IMR-90 (cell line): Measurements from ENCODE around the gene RPA3. TPM values are rescaled to one million over a fixed set of nuclear protein-coding genes. Genes with fewer than 3 reads are reported as not detected.

Experiments used
- ATAC-seq: fragments of 200-7000 bp; cut with Tn5 transposase; 2 replicates; pipeline ENCODE4 v1.9.1; 2020; ENCODE audit warnings: low read depth, mild to moderate bottlenecking, moderate library complexity
- BruUV-seq: library from RNA; stranded (reverse); fragments of 400-500 nt; replicated peaks from 2 replicates; lab custom pipeline; 2021; lab: Mats Ljungman, UMichigan
- CTCF ChIA-PET: fragments of 300-600 bp; formaldehyde crosslinking; extraction: SDS; loops from one replicate; lab custom pipeline; 2021; ENCODE audit warnings: antibody characterized with exemption; lab: Yijun Ruan, JAX
- POLR2A ChIA-PET: fragments of 300-600 bp; sonication (Branson Sonifier 250); formaldehyde crosslinking; loops from one replicate; lab custom pipeline; 2022; ENCODE audit warnings: antibody characterized with exemption; ENCODE audit not compliant: unreplicated experiment; lab: Charles Lee
- DNase-seq: peaks from one replicate; pipeline ENCODE4 v3.0.0; 2013
- H2AFZ ChIP-seq: replicated peaks from 2 replicates; pipeline ENCODE3; 2013; ENCODE audit warnings: low read length, mild to moderate bottlenecking; ENCODE audit not compliant: poor library complexity
- H2AK5ac ChIP-seq: 2 replicates; pipeline ENCODE4 v1.6.1; 2013; ENCODE audit warnings: low read depth, low read length, inconsistent platforms
- H2AK9ac ChIP-seq: replicated peaks from 2 replicates; pipeline ENCODE3; 2013; ENCODE audit warnings: mild to moderate bottlenecking, low read depth, low read length, moderate library complexity; ENCODE audit not compliant: poor library complexity
- H2BK120ac ChIP-seq: 2 replicates; pipeline ENCODE4 v1.6.1; 2013; ENCODE audit warnings: low read depth, low read length, inconsistent platforms
- H2BK15ac ChIP-seq: 3 replicates; pipeline ENCODE4 v1.6.1; 2013; ENCODE audit warnings: low read depth, low read length, inconsistent platforms
- H2BK20ac ChIP-seq: 2 replicates; pipeline ENCODE4 v1.6.1; 2013; ENCODE audit warnings: low read depth, mild to moderate bottlenecking, inconsistent platforms, low read length, moderate library complexity
- H2BK5ac ChIP-seq: 2 replicates; pipeline ENCODE4 v1.6.1; 2013; ENCODE audit warnings: mild to moderate bottlenecking, low read depth, low read length, inconsistent platforms; ENCODE audit not compliant: poor library complexity, severe bottlenecking
- H3K14ac ChIP-seq: replicated peaks from 2 replicates; pipeline ENCODE4 v1.6.1; 2013; ENCODE audit warnings: low read depth, low read length, inconsistent platforms
- H3K18ac ChIP-seq: 2 replicates; pipeline ENCODE4 v1.6.1; 2013; ENCODE audit warnings: low read depth, low read length, control low read depth
- H3K23ac ChIP-seq: 2 replicates; pipeline ENCODE4 v1.6.1; 2013; ENCODE audit warnings: low read depth, low read length, inconsistent platforms
- H3K27ac ChIP-seq: 2 replicates; pipeline ENCODE4 v1.5.1; 2013; ENCODE audit warnings: mild to moderate bottlenecking, control low read depth, low read length; ENCODE audit not compliant: insufficient read depth
- H3K27me3 ChIP-seq: 2 replicates; pipeline ENCODE4 v1.6.1; 2013; ENCODE audit warnings: low read length; ENCODE audit not compliant: control insufficient read depth, insufficient read depth
- H3K36me3 ChIP-seq: 2 replicates; pipeline ENCODE4 v1.6.1; 2013; ENCODE audit warnings: low read length, mixed read lengths; ENCODE audit not compliant: control insufficient read depth, insufficient read depth
- H3K4ac ChIP-seq: 2 replicates; pipeline ENCODE4 v1.6.1; 2013; ENCODE audit warnings: low read depth, low read length, inconsistent platforms
- H3K4me1 ChIP-seq: 2 replicates; pipeline ENCODE4 v1.6.1; 2013; ENCODE audit warnings: low read length, mixed read lengths; ENCODE audit not compliant: control insufficient read depth, insufficient read depth
- H3K4me2 ChIP-seq: 2 replicates; pipeline ENCODE4 v1.6.1; 2013; ENCODE audit warnings: low read depth, mild to moderate bottlenecking, control low read depth, low read length, moderate library complexity
- H3K4me3 ChIP-seq: 2 replicates; pipeline ENCODE4 v1.5.1; 2013; ENCODE audit warnings: low read depth, mild to moderate bottlenecking, control low read depth, low read length, moderate library complexity; ENCODE audit not compliant: insufficient read depth
- H3K56ac ChIP-seq: 2 replicates; pipeline ENCODE4 v1.6.1; 2013; ENCODE audit warnings: low read length, inconsistent platforms; ENCODE audit not compliant: insufficient read depth; ENCODE audit errors: extremely low read depth
- H3K79me1 ChIP-seq, 2 experiments: 2 replicates each; pipeline ENCODE4 v1.6.1; 2013; ENCODE audit warnings: low read length in 2 of 2, inconsistent platforms in 1 of 2, low read depth in 1 of 2
- H3K9ac ChIP-seq: 2 replicates; pipeline ENCODE4 v1.6.1; 2013; ENCODE audit warnings: low read depth, low read length, control low read depth
- H3K9me1 ChIP-seq: 2 replicates; pipeline ENCODE4 v1.6.1; 2013; ENCODE audit warnings: low read length, inconsistent platforms; ENCODE audit not compliant: insufficient read depth
- H3K9me3 ChIP-seq: 2 replicates; pipeline ENCODE4 v1.6.1; 2013; ENCODE audit warnings: low read length; ENCODE audit not compliant: control insufficient read depth, insufficient read depth
- H4K20me1 ChIP-seq: 2 replicates; pipeline ENCODE4 v1.6.1; 2013; ENCODE audit warnings: low read length, inconsistent platforms; ENCODE audit not compliant: insufficient read depth
- H4K5ac ChIP-seq: 2 replicates; pipeline ENCODE4 v1.6.1; 2013; ENCODE audit warnings: mild to moderate bottlenecking, low read depth, low read length, control low read depth
- H4K8ac ChIP-seq, 2 experiments: 2 replicates each; pipeline ENCODE4 v1.6.1; 2013; ENCODE audit warnings: low read depth in 2 of 2, low read length in 2 of 2, control low read depth in 1 of 2, inconsistent platforms in 1 of 2
- H4K91ac ChIP-seq: 2 replicates; pipeline ENCODE4 v1.6.1; 2013; ENCODE audit warnings: low read depth, low read length, inconsistent platforms; ENCODE audit not compliant: insufficient read depth
- BHLHE40 ChIP-seq: fragments of 150-350 bp; IDR thresholded peaks from 2 replicates; pipeline ENCODE4 v1.6.1; 2016; ENCODE audit warnings: mild to moderate bottlenecking, low read depth, low read length
- CEBPB ChIP-seq: IDR thresholded peaks from 2 replicates; pipeline ENCODE4 v1.6.1; 2012; ENCODE audit warnings: low read depth, low read length, improper control_type of control experiment
- CHD1 ChIP-seq: IDR thresholded peaks from 2 replicates; pipeline ENCODE4 v1.6.1; 2012; ENCODE audit warnings: low read depth, low read length, improper control_type of control experiment
- CTCF ChIP-seq: conservative IDR thresholded peaks from 2 replicates; pipeline ENCODE4 v1.5.1; 2012; ENCODE audit warnings: mild to moderate bottlenecking, low read depth, low read length, improper control_type of control experiment
- ELK1 ChIP-seq: fragments of 150-350 bp; IDR thresholded peaks from 2 replicates; pipeline ENCODE4 v1.6.1; 2016; ENCODE audit warnings: low read depth, mild to moderate bottlenecking, low read length, moderate library complexity, borderline replicate concordance
- FOS ChIP-seq: fragments of 150-350 bp; IDR thresholded peaks from 2 replicates; pipeline ENCODE4 v1.6.1; 2016; ENCODE audit warnings: low read depth, low read length
- MAFK ChIP-seq: IDR thresholded peaks from 2 replicates; pipeline ENCODE4 v1.6.1; 2012; ENCODE audit warnings: low read depth, low read length, improper control_type of control experiment
- MAZ ChIP-seq: IDR thresholded peaks from 2 replicates; pipeline ENCODE4 v1.6.1; 2012; ENCODE audit warnings: low read depth, mild to moderate bottlenecking, low read length, improper control_type of control experiment, moderate library complexity, borderline replicate concordance
- NFE2L2 ChIP-seq: fragments of 150-350 bp; IDR thresholded peaks from 2 replicates; pipeline ENCODE4 v1.6.1; 2016; ENCODE audit warnings: low read depth, mild to moderate bottlenecking, low read length
- POLR2A ChIP-seq: IDR thresholded peaks from 2 replicates; pipeline ENCODE4 v1.6.1; 2012; ENCODE audit warnings: mild to moderate bottlenecking, low read depth, low read length
- RAD21 ChIP-seq: IDR thresholded peaks from 2 replicates; pipeline ENCODE4 v1.6.1; 2012; ENCODE audit warnings: low read length, improper control_type of control experiment
- RCOR1 ChIP-seq: IDR thresholded peaks from 2 replicates; pipeline ENCODE4 v1.6.1; 2012; ENCODE audit warnings: mild to moderate bottlenecking, low read length, improper control_type of control experiment; ENCODE audit not compliant: insufficient replicate concordance
- RFX5 ChIP-seq: IDR thresholded peaks from 2 replicates; pipeline ENCODE4 v1.8.0; 2012; ENCODE audit warnings: low read depth, mild to moderate bottlenecking, low read length, moderate library complexity
- SMC3 ChIP-seq: fragments of 150-350 bp; IDR thresholded peaks from 2 replicates; pipeline ENCODE4 v1.6.1; 2016; ENCODE audit warnings: low read depth, mild to moderate bottlenecking, antibody characterized with exemption, low read length, moderate library complexity
- USF2 ChIP-seq: fragments of 150-350 bp; IDR thresholded peaks from 2 replicates; pipeline ENCODE4 v1.6.1; 2017; ENCODE audit warnings: mild to moderate bottlenecking, antibody characterized with exemption, low read length, low read depth
- WGBS, 2 experiments: methylation state at CpG; one replicate each; pipeline versions ENCODE4 v1.1.5 to v1.1.7; 2013; ENCODE audit warnings: missing lambda C conversion rate in 2 of 2; ENCODE audit not compliant: insufficient read length in 1 of 2; ENCODE audit errors: extremely low coverage in 2 of 2; 5-methylcytosine and 5-hydroxymethylcytosine counted together
- dilution Hi-C: fragments of 300-500 bp; cut with HindIII; formaldehyde crosslinking; loops from one replicate; pipeline ENCODE4 v1.14.3; 2018; ENCODE audit warnings: low sequenced_read_pairs; ENCODE audit not compliant: unreplicated experiment
- in situ Hi-C: fragments of 300-500 bp; cut with MboI; formaldehyde crosslinking; loops from 3 replicates; pipeline ENCODE4 v1.14.3; 2019; ENCODE audit warnings: low sequenced_read_pairs, inconsistent platforms, mixed read lengths
- intact Hi-C: fragments of 100-400 bp; cut with micrococcal nuclease; formaldehyde crosslinking; loops from 2 replicates; pipeline ENCODE4 v1.10.0; 2022
- polyA plus RNA-seq, 3 experiments: library from polyadenylated mRNA; depleted of rRNA; stranded (reverse); fragments of >200 nt; gene quantifications; 2 replicates each; pipeline ENCODE4 v1.2.3, GENCODE V29; 2012; ENCODE audit warnings: low replicate concordance in 1 of 3
- total RNA-seq: library from RNA; depleted of rRNA; stranded (reverse); fragments of >200 nt; gene quantifications from 2 replicates; pipeline ENCODE4 v1.2.3, GENCODE V29; 2012

RPA3 gene
- total and polyA plus RNA-seq, 2 of the 4 experiments (the other 2 are of a cell fraction): 12.7 to 21.1 TPM

- no peak overlapping the region for H2BK15ac ChIP-seq
- H4K5ac ChIP-seq: no peak overlapping the region
- no peaks in the 10 kb centered on the region for H3K4me1 ChIP-seq
- H2AK9ac ChIP-seq: no peak overlapping the region
- H3K79me1 ChIP-seq: no peaks in the 10 kb centered on the region
- H2AFZ ChIP-seq: no peak overlapping the region
- H2AK5ac ChIP-seq: no peak overlapping the region
- H3K14ac ChIP-seq: no peak overlapping the region
- no peak overlapping the region for H2BK20ac ChIP-seq
- TF ChIP-seq SMC3 (no peak), CEBPB (no peak), ELK1 (no peak), RAD21 (no peak), FOS (no peak), CHD1 (no peak), RCOR1 (no peak), CTCF (no peak), NFE2L2 (no peak), BHLHE40 (no peak), MAFK (no peak), USF2 (no peak), POLR2A (no peak), MAZ (no peak), RFX5 (no peak)
- H3K56ac ChIP-seq: no peak overlapping the region
- H4K8ac ChIP-seq: no peak overlapping the region
- H3K4me2 ChIP-seq: no peak overlapping the region
- no TSS peak for BruUV-seq
- no peak overlapping the region for H2BK120ac ChIP-seq
- no peak overlapping the region for H3K4me3 ChIP-seq
- in situ Hi-C loops: loop anchor here (25.0 kb wide), 1 partner anchor 314 kb away; no protein-coding TSS in a partner anchor
- no peak overlapping the region for H3K23ac ChIP-seq
- H3K27ac ChIP-seq: no peak overlapping the region
- H3K36me3 ChIP-seq: no peaks in the 10 kb centered on the region
- H4K20me1 ChIP-seq: no peaks in the 10 kb centered on the region
- ChIA-PET CTCF (interaction anchor here (1.1 kb wide), 1 partner anchor 13 kb away, joined by 5 read pairs; no protein-coding TSS in a partner anchor), POLR2A (no interaction called here)
- intact Hi-C loops: no loop called here
- H3K27me3 ChIP-seq: no peaks in the 10 kb centered on the region
- H4K91ac ChIP-seq: no peak overlapping the region
- no peak overlapping the region for H3K18ac ChIP-seq
- ATAC-seq (no peak), DNase-seq (no peak)
- no peak overlapping the region for H3K9ac ChIP-seq
- H3K9me1 ChIP-seq: no peaks in the 10 kb centered on the region
- H3K9me3 ChIP-seq: no peaks in the 10 kb centered on the region
- dilution Hi-C loops: no loop called here
- no peak overlapping the region for H3K4ac ChIP-seq
- no CpG with 5 or more reads among the region's 3 CpGs for WGBS, 2 experiments
- H2BK5ac ChIP-seq: no peak overlapping the region
Measured at GRCh38 chr7:7751243-7752092, 33.1 kb upstream of the RPA3 start.
